ENCODE results near the gene ARAP1.
A peak's percentile ranks its signal among the peaks of the same experiment; 100 is the strongest.

The ARAP1 gene

DNA sequence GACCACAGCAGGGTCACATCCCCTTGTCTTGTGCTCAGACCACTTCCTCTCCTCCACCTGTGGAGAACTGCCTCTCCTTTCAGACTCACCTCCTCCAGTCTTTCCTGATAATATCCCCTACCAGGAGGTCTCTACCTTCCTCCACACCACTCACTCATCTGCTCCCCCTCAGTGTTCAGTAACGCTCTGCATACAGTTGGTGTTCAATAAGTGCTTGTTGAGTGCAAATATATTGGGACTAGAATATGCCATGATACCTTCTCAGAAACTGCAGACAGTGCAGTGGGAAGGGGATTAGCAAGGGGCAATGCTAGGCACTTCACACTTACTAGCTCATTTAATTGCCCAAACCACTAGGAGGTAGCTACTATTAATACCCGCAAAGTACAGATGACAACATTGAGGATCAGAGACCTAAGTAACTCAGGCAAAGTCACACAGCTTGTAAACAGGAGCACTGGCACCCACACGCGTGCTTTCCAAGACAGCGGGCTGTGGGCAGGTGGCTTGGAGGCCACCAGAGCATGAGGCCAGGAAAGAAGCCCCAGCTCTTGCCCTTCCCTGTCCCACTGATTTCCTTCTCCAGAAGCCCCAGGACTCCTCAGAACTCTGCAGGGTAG is 69.9 kb downstream of the ARAP1 start:
- DNase-seq = no peak

DNA sequence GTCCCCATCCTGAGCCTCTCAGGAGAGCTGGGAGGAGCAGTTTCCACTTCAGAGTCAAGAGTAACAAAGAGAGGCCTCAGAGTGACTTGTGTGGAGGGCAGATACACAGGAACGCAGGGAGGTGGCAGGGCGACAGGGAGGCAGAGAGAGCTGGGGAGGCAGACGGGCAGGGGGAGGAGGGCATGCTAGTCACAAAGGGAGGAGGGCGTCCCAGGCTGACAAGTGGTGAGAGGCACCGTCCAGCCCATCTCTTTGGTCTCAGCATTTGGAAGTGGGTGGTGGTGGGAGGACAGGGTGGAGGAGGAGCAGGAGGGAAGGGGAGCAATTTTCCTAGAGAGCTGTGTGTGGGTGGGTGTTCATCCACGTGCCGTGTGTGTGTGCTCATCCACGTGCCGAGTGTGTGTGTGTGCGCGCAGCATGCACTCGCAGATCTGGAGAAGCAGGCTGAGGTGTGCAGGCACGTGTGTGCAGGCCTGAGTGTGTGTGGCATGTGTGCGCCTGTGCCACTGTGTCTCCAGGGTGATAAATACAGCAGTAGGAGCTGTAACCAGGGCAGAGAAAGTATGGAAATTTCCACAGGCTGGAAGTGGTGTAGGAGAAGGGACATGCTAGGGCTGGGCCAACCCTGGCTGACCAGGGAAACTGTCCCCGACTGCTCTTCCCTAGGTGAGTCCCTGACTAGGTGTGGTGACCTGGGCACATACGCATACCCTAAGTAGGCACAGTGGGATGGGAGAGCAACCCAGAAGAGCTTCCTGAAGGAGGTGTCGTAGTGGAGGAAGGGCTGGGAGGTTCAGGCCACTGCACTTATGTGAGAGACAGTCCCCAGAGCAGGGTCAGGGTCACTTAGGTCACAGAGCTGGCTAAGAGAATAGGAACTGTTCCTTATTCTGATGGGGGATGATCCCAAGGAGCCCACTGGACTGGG is 70.7 kb downstream of the ARAP1 start:
- peak in 1 of 14 donors; percentile 29 for DNase-seq

DNA sequence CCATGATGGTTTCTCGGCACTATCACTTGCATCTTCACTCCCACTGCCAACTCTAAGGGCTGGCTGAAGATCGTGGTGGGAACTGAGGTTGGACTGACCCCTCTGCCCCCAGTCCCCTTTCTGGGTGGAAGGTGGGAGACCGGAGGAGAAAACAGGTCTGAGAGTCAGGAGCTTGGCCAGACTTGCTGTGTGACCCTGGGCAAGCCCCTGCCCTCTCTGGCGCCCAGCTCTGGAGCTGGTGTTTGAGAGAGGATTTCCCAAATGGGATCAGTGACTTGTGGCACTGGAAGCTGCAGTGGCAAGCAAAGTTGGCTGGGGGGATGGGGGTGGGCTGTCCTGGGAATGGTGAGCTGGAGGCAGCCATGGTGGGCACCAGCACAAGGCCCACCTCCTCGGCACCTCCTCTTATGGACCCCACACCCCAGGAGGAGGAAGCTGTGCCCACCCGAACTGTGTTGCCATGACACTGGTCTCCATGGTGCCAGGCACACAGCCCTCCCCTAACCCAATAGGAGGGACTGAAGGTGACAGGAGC is 71.5 kb downstream of the ARAP1 start:
- no peak for DNase-seq

DNA sequence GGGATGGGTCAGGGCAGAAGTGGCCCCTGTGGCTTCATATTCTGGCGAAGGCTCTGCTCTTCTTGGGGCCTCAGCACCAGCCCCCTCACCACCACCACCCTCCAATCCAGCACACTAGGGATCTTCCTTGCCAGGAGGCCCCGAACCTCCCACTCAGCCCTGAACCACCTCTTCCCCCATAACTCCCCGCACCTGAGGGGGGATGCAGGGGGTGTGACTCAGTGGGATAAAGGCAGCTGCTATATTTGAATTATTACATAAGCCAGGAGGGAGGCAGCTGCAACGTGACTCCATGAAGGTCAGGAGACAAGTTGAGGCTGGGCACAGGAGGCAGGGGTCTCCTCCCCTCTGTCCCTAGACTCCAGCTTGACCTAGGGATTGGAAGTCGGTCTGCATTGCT is 72.3 kb downstream of the ARAP1 start:
- DNase-seq = no peak

DNA sequence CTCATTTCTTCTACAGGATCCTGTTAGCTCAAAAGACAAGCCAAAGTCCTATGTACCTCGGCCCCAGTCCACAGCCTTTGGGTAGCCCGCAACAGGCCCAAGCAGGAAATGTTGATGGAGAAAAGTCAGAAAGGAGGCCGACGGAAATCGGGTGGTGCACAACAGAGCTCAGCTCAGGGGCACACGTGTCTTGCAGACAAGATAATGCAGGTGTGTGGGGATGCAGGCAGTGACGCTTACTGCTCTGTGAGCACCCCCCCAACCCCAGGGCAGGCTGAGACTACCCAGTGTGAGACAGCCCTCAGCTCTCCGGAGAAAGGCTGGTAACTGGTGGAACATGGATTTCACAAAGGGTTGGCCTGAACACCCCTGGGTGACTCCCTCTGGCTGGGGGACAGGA is 73.7 kb downstream of the ARAP1 start:
- DNase-seq = no peak

DNA sequence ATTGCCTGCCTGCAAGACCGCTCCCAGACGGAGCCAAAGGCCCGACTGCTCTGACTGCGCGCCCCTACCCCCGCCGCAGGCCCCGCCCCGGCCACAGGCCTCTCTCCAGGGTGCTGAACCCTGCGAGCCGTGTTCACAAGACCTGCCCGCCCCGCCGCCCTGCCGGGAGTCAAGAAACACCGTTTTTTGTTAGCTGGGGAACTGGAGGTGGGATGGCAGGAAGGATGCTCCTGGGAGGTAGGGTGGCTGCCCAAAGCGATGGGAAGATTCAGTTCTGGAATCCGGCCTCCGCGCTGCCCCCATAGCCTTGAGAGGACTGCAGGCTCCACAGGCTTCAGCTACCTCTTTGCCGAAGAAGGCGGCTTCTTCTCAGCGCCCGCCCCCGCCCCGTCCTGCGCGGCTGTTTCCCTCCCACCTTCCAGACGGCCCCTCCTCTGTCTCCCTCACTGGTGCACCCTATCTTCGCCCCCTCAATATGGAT is 75.3 kb downstream of the ARAP1 start:
- DNase-seq = peak in 2 of 14 donors; percentile 12 to 14

DNA sequence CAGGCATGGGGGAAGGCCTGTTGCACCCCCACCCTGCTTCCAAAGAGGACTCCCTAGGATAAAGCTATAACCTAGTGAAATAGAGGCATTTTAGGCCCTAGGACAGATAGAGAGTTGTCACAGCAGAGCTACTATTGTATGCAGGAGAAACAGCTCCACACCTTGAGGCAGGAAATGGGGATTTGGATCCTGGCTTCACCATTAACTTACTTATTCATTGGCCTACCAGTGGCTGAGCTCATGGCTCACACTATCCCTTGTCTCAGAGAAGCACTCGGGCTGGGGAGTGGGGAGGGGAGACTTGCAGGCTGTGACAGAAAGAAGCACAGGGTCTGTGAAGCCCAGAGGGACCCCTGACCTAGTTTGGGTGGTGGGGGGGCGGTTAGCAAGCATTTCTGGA is 77.0 kb downstream of the ARAP1 start:
- DNase-seq = no peak

DNA sequence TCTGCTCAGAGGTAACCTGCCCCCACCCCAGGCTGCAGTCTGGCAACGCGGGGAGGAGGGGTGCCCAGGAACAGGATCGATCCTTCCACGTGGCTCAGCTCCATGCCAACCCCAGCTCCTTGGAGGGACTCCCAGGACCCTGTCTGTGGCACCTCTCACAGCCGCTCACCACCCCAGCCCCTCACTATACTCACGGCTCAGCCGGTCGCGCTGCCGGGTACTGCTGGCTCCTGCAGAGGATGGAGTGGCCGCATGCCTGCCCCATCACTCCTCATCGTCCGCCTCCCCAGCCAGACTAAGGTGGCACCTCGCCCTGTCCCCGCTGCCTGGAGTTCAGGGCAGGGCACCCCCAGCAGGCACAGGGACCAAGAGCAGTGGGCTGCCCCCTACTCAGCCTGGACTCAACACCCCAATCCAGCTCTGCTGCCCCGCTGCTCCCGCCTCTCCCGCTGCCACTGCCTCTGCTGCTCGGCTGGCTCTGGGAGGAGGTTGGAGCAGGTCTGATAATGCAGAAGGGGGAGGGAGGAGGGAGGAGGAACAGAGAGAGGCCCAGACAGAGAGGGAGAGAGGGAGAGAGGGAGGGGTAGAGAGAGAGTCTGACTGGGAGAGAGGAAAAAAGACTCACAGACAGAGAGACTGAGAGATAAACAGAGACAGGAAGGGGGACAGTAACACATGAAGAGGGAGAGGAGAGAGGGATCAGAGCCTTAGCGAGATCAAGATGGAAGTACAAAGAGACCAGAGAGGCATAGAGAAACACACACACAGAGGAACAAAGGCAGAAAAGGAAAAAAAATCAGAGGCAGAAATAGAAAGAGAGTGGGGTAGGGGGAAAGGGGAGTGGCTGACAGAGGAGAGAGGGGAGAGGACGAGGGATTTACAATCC is 78.0 kb downstream of the ARAP1 start, which contains the start of gene PDE2A:
Gene PDE2A, minus strand, starts transcription at position 480 of the 886 bp plus-strand sequence. Its CDS starts 215 bp downstream, at position 265.
- DNase-seq = no peak

DNA sequence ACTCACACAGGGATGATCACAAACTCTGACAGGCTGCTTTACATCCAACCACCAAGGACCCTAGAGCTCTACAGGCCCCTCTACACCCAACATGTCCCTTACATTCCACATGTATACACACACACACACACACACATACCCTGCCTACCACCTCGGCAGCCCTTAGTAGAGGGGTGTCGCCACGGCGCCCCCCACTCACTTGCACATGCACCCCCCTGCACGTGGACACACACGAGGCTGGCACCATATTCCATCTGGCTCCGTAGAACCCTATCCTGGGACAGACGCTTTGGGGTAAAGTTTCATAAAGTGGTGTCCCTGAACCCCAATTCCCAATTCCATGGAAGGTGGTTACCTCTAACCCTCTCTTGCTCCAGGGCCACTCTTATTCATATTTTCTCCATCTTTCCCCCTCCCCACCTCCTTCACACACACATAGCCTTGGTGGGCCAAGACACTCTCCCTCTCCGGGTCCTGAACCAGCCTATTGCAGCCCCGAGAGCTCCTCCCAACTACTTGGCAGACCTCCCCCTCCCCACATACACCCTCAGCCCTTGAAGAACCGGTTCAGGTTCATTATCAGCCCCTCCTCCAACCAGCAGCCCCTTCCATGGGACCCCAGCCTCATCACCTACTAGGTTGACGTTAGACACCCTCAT is 78.8 kb downstream of the ARAP1 start:
- no peak for DNase-seq

DNA sequence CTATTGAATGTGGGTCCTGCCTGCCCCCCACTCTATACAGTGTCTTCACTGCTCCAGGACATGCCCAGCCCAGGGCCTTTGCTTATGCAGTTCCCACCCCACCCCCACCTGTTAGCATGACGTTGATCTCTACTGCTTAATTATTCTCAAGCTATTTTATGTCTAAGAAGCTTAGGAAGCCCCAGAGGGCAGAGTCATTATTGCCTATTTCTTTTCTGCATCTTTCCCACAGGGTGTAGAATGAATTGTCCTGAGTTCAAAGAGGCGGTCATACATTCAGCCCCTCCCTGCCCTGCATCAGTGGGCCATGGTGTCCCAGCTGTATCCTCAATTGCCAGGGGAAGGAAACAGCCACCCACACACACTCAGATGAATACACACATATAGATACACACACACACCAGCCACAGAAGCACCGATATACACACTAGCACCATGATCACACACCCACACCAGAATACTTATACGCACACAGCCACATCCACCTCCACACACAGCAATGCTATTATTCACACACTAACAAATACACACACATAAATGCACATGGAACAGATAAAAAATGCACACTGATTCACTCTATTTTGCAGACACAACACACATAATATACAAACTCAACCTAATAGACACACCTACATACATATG is 79.5 kb downstream of the ARAP1 start:
- no peak for DNase-seq

DNA sequence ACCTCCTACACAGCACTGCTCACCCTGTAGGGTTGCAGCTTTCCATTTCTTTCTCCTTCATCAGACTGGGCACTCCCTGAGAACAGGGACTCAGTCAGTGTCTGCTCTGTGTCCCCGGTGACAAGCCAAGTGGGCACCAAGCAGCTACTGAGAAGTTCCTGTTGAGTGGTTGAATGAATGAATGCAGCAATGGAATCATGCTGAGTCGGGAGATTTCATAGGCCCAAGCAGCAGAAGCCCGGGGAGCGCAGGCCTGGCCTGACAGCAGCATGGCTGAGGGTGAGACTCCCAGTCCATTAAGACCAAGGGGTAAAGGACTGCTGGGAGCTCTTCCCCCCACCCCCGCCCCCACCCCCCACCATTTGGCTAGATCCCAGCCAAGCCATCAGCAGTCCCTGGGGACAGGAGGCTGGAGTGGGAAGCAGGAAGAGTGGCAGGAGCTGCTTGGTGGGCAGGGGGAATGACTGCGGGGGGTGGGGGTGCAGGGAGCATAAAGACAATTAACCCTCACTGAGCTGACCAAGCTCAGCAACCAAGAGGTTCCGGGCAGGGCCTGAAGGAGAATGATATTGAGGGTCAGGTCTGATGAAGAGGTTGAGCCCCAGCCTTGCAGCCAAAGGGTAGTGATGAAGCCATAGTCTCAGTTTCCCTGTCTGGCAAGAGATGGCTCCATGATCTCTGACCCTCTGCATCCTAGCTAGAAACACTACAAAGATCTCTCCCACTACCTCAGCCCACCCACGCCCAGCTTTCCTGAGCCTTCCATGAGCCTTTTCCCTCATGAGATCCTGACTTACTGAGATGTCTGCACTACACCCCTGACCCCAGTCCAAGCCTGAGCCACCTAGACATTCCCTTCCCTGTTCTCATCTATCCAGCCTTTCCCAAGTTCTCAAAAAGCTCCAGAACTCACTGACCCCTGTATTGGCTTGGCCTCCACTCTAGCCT is 80.8 kb downstream of the ARAP1 start:
- DNase-seq = no peak

DNA sequence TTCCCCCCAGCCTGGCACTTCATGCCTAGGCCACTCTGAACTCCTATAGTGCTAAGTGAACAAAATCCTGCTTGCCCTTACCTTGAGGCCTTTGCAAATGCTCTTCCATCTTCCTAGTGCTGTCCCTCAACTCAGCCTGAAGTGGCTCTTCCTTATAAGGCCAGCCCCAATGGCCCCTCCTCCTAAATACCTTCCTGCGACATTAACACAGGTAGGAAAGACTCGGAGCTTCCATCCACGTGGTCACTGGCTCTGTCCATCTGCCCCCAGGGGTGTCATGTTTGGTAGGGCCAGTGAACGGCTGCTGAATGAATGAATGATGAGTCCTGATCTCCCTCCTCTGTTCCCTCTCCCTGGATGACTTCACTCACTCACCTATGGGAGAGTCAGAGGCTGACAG is 82.2 kb downstream of the ARAP1 start:
- no peak for DNase-seq

DNA sequence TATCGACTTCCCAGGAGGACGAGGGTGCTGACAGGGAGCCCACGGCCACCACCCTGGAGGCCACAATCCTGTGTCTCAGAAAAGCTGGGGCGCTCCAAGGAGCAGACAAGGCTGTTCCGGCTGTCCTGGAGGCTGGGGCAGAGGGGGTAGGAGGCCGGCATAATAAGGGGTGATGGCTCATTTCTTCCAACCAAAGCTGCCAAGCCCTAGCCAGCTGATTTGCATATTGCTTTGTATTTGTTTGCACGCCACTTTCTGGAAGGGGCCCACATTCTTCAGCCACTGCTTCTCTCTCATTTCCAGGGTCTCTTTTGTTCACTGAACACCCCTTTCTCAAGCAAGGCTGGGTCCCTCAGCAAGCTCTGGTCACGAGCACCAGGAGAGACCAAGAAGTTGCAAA is 82.7 kb downstream of the ARAP1 start:
- no peak for DNase-seq

DNA sequence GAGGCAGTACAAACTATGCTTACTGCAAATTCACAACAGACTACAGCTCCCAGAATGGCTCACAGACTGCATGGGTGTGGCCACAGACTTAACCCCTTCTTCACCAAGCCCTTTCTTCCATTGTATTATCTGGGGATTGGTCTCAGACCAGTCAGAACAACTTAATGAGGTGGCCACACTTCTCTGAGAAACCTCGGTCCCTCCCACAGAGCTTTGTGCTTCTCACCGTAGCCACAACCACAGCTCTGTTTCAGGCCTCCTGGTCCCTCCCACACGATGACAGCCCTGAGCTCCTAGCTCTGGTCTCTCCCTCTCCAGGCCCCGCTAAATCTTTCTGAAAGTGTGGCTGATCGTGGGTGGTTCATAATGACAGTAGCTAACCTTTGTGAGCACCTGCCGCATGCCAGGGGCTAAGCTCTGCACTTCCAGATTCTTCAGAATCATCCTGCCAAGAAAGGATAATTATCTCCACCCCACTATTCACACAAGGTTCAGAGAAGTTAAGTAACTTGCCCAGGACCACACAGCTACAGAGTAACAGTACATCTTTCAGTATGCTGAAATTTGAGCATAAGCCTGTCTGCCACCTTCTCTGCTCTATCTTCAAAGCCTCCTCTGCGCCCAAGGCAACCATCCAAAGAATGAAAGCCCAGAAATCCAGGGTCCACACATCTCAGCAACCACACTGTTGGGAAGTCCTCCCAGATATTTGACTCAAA is 83.4 kb downstream of the ARAP1 start:
- DNase-seq = no peak

DNA sequence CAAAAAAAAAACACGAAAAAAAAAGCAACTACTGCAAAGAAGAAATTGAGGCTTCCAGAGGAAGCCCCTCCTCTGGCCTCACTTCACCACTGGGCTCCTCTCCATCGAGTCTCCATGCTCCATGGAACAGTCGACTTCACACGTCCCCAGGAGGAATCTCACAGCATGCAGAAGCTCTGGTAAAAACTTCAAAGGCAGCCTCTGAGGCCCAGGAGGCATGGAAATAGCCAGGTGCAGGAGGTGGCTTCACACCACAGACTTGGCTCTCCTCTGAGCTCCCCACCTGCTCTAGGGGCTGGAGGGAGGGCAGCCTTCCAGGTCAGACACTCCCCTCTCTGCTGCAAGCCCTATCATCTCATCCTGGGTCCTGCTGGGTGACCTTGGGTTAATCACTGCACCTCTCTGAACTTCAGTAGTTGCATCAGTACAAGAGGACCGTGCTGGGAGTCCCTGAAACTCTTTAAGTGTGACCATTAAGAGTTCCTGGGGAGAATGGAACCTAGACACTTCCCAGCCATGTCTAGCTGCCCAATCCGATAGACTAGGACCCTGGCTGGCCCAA is 86.2 kb downstream of the ARAP1 start:
- DNase-seq = no peak

DNA sequence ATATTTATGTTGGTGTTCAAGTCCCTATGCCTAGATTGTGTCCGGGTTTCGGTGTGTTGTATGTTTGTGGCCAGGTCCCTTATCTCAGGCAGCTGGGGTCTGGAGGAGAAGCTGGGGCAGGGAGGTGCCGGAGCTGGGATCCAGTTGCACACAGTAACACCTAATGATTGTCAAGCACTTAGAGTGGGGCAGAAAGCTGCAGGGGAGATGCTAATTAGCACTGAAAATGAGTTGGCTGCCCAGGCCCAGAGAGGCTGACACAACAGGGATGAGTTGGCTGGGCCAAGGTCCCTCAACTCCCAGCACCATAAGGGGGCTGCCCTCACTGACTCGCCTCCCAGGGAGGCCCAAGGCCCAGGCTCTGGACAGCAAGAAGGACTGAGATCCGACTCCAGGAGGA is 90.2 kb downstream of the ARAP1 start:
- DNase-seq = no peak

DNA sequence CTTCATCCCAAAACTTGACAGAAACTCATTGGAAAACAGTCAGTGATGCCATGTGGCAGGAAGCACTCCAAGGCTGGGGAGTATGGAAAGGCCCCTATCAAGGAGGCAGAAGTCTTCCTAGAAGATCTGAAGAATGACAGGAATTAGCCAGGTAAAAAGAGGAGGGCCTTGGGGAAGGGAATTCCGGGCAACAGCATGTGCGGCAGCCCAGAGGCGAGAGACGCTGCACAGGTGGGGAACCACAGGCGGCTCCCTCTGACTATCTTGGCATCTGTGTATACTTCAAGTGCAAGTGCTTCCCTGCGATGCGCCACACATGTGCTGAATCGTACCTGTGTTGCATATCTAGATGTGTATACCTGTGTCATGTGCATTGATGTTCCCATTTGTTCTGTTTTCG is 90.7 kb downstream of the ARAP1 start:
- DNase-seq = no peak

DNA sequence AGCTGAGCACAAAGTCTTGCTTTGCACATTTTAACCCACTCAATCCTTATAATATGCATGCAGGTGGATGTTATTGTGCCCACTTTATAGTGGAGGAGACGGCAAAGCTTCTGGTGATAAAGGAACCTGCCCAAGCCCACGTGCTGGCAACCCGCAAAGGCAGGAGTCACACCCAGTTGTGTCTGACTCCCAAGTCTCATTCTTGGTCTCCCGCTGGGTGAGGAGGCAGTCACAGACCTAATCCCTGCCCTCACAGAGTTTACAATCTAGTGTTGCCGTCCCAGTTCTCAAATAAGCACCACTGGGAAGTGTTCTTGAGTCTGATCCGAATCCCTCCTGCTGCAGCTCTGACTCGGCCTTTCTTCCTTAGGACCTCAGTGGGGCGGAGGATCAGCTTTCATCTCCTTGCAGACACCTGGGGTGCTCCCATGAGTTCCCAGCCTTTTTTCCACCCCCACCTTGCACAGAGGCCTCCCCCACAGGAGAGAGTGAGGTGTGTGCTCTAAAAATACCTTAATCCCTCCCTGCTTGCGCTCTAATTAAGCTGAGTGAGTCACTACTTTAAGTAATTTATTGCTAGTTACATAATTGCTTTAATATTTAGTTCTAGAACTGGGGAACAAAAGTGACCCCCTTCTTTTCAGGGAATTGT is 93.1 kb downstream of the ARAP1 start:
- DNase-seq = no peak

All from C1 segment of cervical spinal cord (tissue), 14 donors.